Measurements from ENCODE around the gene SYT3.

DNA sequence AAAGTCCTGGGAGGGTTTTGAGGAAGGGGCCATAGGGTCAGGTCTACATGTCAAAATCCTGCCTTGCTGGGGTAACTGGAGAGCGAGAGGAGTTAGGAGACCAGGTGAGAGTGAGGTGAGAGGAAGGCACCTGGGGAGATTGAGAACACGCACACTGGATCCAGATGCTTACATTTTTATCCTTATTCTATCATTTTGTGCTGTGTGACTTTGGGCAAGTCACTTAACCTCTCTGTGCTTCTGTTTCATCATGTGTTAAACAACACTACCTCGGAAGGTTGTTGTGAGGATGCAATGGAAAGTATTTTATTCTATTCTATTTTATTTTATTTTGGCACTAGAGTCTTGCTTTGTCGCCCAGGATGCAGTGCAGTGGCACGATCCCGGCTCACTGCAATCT lies 13.0 kb upstream of the SYT3 start:
- TF ChIP-seq, protein P1, sequence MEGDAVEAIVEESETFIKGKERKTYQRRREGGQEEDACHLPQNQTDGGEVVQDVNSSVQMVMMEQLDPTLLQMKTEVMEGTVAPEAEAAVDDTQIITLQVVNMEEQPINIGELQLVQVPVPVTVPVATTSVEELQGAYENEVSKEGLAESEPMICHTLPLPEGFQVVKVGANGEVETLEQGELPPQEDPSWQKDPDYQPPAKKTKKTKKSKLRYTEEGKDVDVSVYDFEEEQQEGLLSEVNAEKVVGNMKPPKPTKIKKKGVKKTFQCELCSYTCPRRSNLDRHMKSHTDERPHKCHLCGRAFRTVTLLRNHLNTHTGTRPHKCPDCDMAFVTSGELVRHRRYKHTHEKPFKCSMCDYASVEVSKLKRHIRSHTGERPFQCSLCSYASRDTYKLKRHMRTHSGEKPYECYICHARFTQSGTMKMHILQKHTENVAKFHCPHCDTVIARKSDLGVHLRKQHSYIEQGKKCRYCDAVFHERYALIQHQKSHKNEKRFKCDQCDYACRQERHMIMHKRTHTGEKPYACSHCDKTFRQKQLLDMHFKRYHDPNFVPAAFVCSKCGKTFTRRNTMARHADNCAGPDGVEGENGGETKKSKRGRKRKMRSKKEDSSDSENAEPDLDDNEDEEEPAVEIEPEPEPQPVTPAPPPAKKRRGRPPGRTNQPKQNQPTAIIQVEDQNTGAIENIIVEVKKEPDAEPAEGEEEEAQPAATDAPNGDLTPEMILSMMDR (IDR thresholded peaks at IDR 0.05): no peak
- TF ChIP-seq POLR2A (IDR thresholded peaks at IDR 0.05): no peak

Measured in sigmoid colon (tissue), 3 donors.